ENCODE data around the gene MOXD1. TPM values are rescaled to one million over a fixed set of nuclear protein-coding genes. Genes with fewer than 3 reads are reported as not detected.

The MOXD1 gene
- total RNA-seq, 2 experiments from 2014 or later, result 0.74 TPM; not detected in 1

DNA sequence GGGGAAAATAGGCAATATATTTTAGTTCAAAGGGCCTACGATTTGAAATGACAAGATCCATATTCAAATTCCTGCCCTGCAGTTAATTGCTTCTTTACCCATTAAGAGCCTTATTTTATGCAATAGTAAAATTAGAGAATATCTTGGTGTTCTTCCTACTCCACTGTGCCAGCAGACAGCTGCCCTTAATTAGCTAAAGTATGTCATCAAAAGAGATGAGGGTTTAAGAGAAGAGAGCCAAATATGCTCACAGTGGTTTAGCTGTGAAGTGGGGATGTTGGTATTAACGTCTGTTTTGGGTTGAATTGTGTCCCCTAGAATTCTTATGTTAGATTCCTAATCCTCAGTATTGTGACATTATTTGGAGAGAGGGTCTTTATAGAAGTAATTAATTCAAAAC lies 148.1 kb downstream of the MOXD1 start:
- TF ChIP-seq CTCF (conservative IDR thresholded peaks at IDR 0.05; ENCODE audit: low read length) (no peak), EZH2phosphoT487 (IDR thresholded peaks at IDR 0.05; ENCODE audit: borderline replicate concordance, low read depth, low read length) (no peak)
- no peak for DNase-seq (ENCODE audit: low spot score)
- CTCF ChIA-PET (ENCODE audit: unreplicated experiment), result no interaction called here
- intact Hi-C loops (cut with micrococcal nuclease; ENCODE audit: unreplicated experiment), result no loop called here
- Histone ChIP-seq H4K20me1 (ENCODE audit: insufficient read depth, low read length) (no peaks in the 10 kb centered on the region), H3K9me3 (ENCODE audit: low read length) (peaks cover 45% of the 10 kb centered on the region; the same call in 1 of the 2 replicates), H3K79me2 (ENCODE audit: insufficient read depth, low read depth, low read length) (no peaks in the 10 kb centered on the region), H3K27ac (ENCODE audit: low read depth, low read length, poor library complexity, severe bottlenecking) (no peak overlapping the region), H3K4me2 (ENCODE audit: low read length) (no peak overlapping the region), H3K9me2 (ENCODE audit: insufficient read depth, low read length) (no peaks in the 10 kb centered on the region), H3K4me3 (ENCODE audit: low read depth, low read length, poor library complexity, severe bottlenecking) (no peak overlapping the region), H3K36me3 (ENCODE audit: insufficient read depth, low read length) (peaks cover 8% of the 10 kb centered on the region; the same call in 1 of the 2 replicates), H2AFZ (ENCODE audit: low read length) (no peak overlapping the region), H3K4me1 (ENCODE audit: insufficient read depth, low read length, poor library complexity, severe bottlenecking) (no peaks in the 10 kb centered on the region)
- BruUV-seq (replicated peaks), result no TSS peak
- POLR2A ChIA-PET, result interaction anchor here (0.7 to 1.5 kb wide), 5 partner anchors 8 to 220 kb away, joined by 3 to 4 read pairs (median 3); no protein-coding TSS in a partner anchor

- no peak overlapping the region for H3K4me3 ChIP-seq (ENCODE audit: low read depth, low read length, poor library complexity, severe bottlenecking)
- no peak overlapping the region for H3K27ac ChIP-seq (ENCODE audit: low read depth, low read length, poor library complexity, severe bottlenecking)
- DNase-seq (ENCODE audit: low spot score), result peak; percentile 51
- CTCF ChIA-PET (ENCODE audit: unreplicated experiment), result no interaction called here
- TF ChIP-seq CTCF (conservative IDR thresholded peaks at IDR 0.05; ENCODE audit: low read length) (no peak), EZH2phosphoT487 (IDR thresholded peaks at IDR 0.05; ENCODE audit: borderline replicate concordance, low read depth, low read length) (no peak)
- H3K79me2 ChIP-seq (ENCODE audit: insufficient read depth, low read depth, low read length), result no peaks in the 10 kb centered on the region
- no peaks in the 10 kb centered on the region for H4K20me1 ChIP-seq (ENCODE audit: insufficient read depth, low read length)
- H3K4me1 ChIP-seq (ENCODE audit: insufficient read depth, low read length, poor library complexity, severe bottlenecking), result no peaks in the 10 kb centered on the region
- H3K36me3 ChIP-seq (ENCODE audit: insufficient read depth, low read length), result peaks cover 8% of the 10 kb centered on the region; the same call in 1 of the 2 replicates
- H3K9me2 ChIP-seq (ENCODE audit: insufficient read depth, low read length), result no peaks in the 10 kb centered on the region
- no peak overlapping the region for H3K4me2 ChIP-seq (ENCODE audit: low read length)
- POLR2A ChIA-PET, result no interaction called here
- no peak overlapping the region for H2AFZ ChIP-seq (ENCODE audit: low read length)
- BruUV-seq (replicated peaks), result no TSS peak
- H3K9me3 ChIP-seq (ENCODE audit: low read length), result peaks cover 45% of the 10 kb centered on the region; the same call in 1 of the 2 replicates
- intact Hi-C loops (cut with micrococcal nuclease; ENCODE audit: unreplicated experiment), result no loop called here
Measured at GRCh38 chr6:132252113-132252512, 149.2 kb downstream of the MOXD1 start.

DNA sequence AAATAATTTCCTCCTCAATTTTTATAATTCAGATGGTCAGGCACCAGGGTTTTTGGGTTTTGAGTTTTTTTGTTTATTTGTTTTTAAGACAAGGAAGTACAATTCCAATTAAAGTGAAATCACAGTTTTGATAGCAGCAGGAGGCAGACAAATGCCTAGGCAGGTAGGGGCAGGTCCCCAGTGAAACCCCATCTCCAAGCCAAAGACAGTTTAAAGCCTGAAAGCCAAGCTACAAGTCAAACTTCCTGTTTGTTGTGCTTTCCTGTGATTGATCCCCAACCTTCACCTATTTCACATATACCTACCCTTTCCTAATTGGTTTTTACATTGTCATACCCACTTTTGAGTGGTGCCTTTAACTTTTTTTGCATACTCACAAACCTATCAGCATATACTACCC lies 149.6 kb downstream of the MOXD1 start:
- Histone ChIP-seq H3K4me3 (ENCODE audit: low read depth, low read length, poor library complexity, severe bottlenecking) (no peak overlapping the region), H3K27ac (ENCODE audit: low read depth, low read length, poor library complexity, severe bottlenecking) (no peak overlapping the region), H2AFZ (ENCODE audit: low read length) (no peak overlapping the region), H3K9me3 (ENCODE audit: low read length) (peaks cover 45% of the 10 kb centered on the region; the same call in 1 of the 2 replicates), H3K9me2 (ENCODE audit: insufficient read depth, low read length) (no peaks in the 10 kb centered on the region), H3K79me2 (ENCODE audit: insufficient read depth, low read depth, low read length) (no peaks in the 10 kb centered on the region), H3K4me1 (ENCODE audit: insufficient read depth, low read length, poor library complexity, severe bottlenecking) (no peaks in the 10 kb centered on the region), H3K4me2 (ENCODE audit: low read length) (no peak overlapping the region), H3K36me3 (ENCODE audit: insufficient read depth, low read length) (peaks cover 8% of the 10 kb centered on the region; the same call in 1 of the 2 replicates), H4K20me1 (ENCODE audit: insufficient read depth, low read length) (no peaks in the 10 kb centered on the region)
- POLR2A ChIA-PET, result no interaction called here
- CTCF ChIA-PET (ENCODE audit: unreplicated experiment), result no interaction called here
- no TSS peak for BruUV-seq (replicated peaks)
- intact Hi-C loops (cut with micrococcal nuclease; ENCODE audit: unreplicated experiment), result no loop called here
- no peak for TF ChIP-seq CTCF (conservative IDR thresholded peaks at IDR 0.05; ENCODE audit: low read length)
- TF ChIP-seq EZH2phosphoT487 (IDR thresholded peaks at IDR 0.05; ENCODE audit: borderline replicate concordance, low read depth, low read length), result no peak
- no peak for DNase-seq (ENCODE audit: low spot score)
